OCI-LY1 (cell line): ENCODE measurements around the gene CHRND.

Source experiments
- H2AFZ ChIP-seq: fragments of 200-600 bp; sonication (generic), shearing (Covaris generic); 2 replicates; pipeline ENCODE4 v1.6.0; 2014; ENCODE audit warnings: antibody characterized with exemption, mild to moderate bottlenecking, low read length
- H3F3A ChIP-seq: fragments of 200-600 bp; sonication (generic), shearing (Covaris generic); 2 replicates; pipeline ENCODE4 v1.6.0; 2014; ENCODE audit warnings: mild to moderate bottlenecking, antibody characterized with exemption, low read length, moderate library complexity; ENCODE audit not compliant: insufficient read depth
- H3K27ac ChIP-seq: fragments of 200-600 bp; sonication (generic); 2 replicates; pipeline ENCODE4 v1.5.1; 2014; ENCODE audit warnings: low read length, mixed run types, mild to moderate bottlenecking, low read depth; ENCODE audit not compliant: poor library complexity, severe bottlenecking
- H3K27me3 ChIP-seq: fragments of 200-600 bp; sonication (generic); 2 replicates; pipeline ENCODE4 v1.6.0; 2014; ENCODE audit warnings: antibody characterized with exemption, mild to moderate bottlenecking, low read length, moderate library complexity; ENCODE audit not compliant: insufficient read depth
- H3K36me3 ChIP-seq: fragments of 200-600 bp; sonication (generic); 2 replicates; pipeline ENCODE4 v1.6.1; 2014; ENCODE audit warnings: mild to moderate bottlenecking, antibody characterized with exemption, low read length, moderate library complexity, mixed read lengths; ENCODE audit not compliant: insufficient read depth
- H3K4me1 ChIP-seq: fragments of 200-600 bp; sonication (generic); 2 replicates; pipeline ENCODE4 v1.5.1; 2014; ENCODE audit warnings: mild to moderate bottlenecking, low read length, moderate library complexity; ENCODE audit not compliant: insufficient read depth, severe bottlenecking
- H3K4me2 ChIP-seq: fragments of 200-600 bp; sonication (generic), shearing (Covaris generic); 2 replicates; pipeline ENCODE4 v1.6.1; 2014; ENCODE audit warnings: low read length
- H3K4me3 ChIP-seq: fragments of 200-600 bp; sonication (generic); 2 replicates; pipeline ENCODE4 v1.5.1; 2014; ENCODE audit warnings: low read length, low read depth, mild to moderate bottlenecking, mixed read lengths; ENCODE audit not compliant: poor library complexity, severe bottlenecking
- H3K79me2 ChIP-seq: fragments of 200-600 bp; shearing (Covaris generic); 2 replicates; pipeline ENCODE4 v1.6.1; 2016; ENCODE audit warnings: mixed run types, low read length, mixed read lengths; ENCODE audit not compliant: insufficient read depth
- H3K9ac ChIP-seq: fragments of 200-600 bp; sonication (generic), shearing (Covaris generic); 2 replicates; pipeline ENCODE4 v1.6.1; 2014; ENCODE audit warnings: mild to moderate bottlenecking, low read length, mixed read lengths
- H3K9me2 ChIP-seq: fragments of 200-600 bp; sonication (generic), shearing (Covaris generic); 2 replicates; pipeline ENCODE4 v1.6.1; 2014; ENCODE audit warnings: low read depth, mild to moderate bottlenecking, low read length, mixed read lengths
- H3K9me3 ChIP-seq: fragments of 200-600 bp; shearing (Covaris generic); 2 replicates; pipeline ENCODE4 v1.6.1; 2014; ENCODE audit warnings: low read length, mixed read lengths
- H4K20me1 ChIP-seq: fragments of 200-600 bp; sonication (generic), shearing (Covaris generic); 2 replicates; pipeline ENCODE4 v1.6.0; 2016; ENCODE audit warnings: mild to moderate bottlenecking, low read length; ENCODE audit not compliant: insufficient read depth
- CTCF ChIP-seq: fragments of 200-600 bp; sonication (generic), shearing (Covaris generic); IDR thresholded peaks from 2 replicates; pipeline ENCODE4 v1.5.1; 2017; ENCODE audit warnings: mild to moderate bottlenecking, antibody characterized with exemption, low read length, moderate library complexity, mixed read lengths
- EZH2 ChIP-seq: fragments of 200-600 bp; sonication (generic), shearing (Covaris generic); IDR thresholded peaks from 2 replicates; pipeline ENCODE4 v1.8.0; 2017; ENCODE audit warnings: borderline replicate concordance, mixed run types, mild to moderate bottlenecking, antibody characterized with exemption, low read length, moderate library complexity, mixed read lengths

CHRND gene

GRCh38 chr2:232543928-232544631, 18.1 kb downstream of the CHRND start:
- Histone ChIP-seq H3K36me3 (peaks cover 44% of the 10 kb centered on the region), H3K9me2 (no peaks in the 10 kb centered on the region), H3K27ac (no peak overlapping the region), H3K27me3 (no peaks in the 10 kb centered on the region), H2AFZ (no peak overlapping the region), H3F3A (no peaks in the 10 kb centered on the region), H3K79me2 (no peaks in the 10 kb centered on the region), H3K4me3 (no peak overlapping the region), H3K4me2 (no peak overlapping the region), H4K20me1 (no peaks in the 10 kb centered on the region), H3K9ac (no peak overlapping the region), H3K9me3 (no peaks in the 10 kb centered on the region), H3K4me1 (peaks cover 5% of the 10 kb centered on the region)
- TF ChIP-seq EZH2, result no peak
- no peak for TF ChIP-seq CTCF

GRCh38 chr2:232544674-232545073, 18.7 kb downstream of the CHRND start:
- H4K20me1 ChIP-seq, result no peaks in the 10 kb centered on the region
- H3F3A ChIP-seq, result no peaks in the 10 kb centered on the region
- H3K27me3 ChIP-seq, result no peaks in the 10 kb centered on the region
- H3K36me3 ChIP-seq, result peaks cover 44% of the 10 kb centered on the region
- no peak overlapping the region for H3K9ac ChIP-seq
- no peaks in the 10 kb centered on the region for H3K9me2 ChIP-seq
- no peak overlapping the region for H3K4me3 ChIP-seq
- no peaks in the 10 kb centered on the region for H3K9me3 ChIP-seq
- H3K27ac ChIP-seq, result no peak overlapping the region
- TF ChIP-seq EZH2, result no peak
- TF ChIP-seq CTCF, result no peak
- peaks cover 10% of the 10 kb centered on the region for H3K4me1 ChIP-seq
- no peak overlapping the region for H2AFZ ChIP-seq
- H3K4me2 ChIP-seq, result no peak overlapping the region
- H3K79me2 ChIP-seq, result peaks cover 2% of the 10 kb centered on the region; the same call in 1 of the 2 replicates

GRCh38 chr2:232545511-232546375, 19.8 kb downstream of the CHRND start:
- TF ChIP-seq CTCF, result no peak
- TF ChIP-seq EZH2, result no peak
- no peak overlapping the region for H3K4me2 ChIP-seq
- H4K20me1 ChIP-seq, result no peaks in the 10 kb centered on the region
- no peaks in the 10 kb centered on the region for H3F3A ChIP-seq
- H3K79me2 ChIP-seq, result peaks cover 7% of the 10 kb centered on the region; the same call in 1 of the 2 replicates
- H3K9ac ChIP-seq, result no peak overlapping the region
- no peak overlapping the region for H3K27ac ChIP-seq
- H3K4me1 ChIP-seq, result peaks cover 11% of the 10 kb centered on the region
- H3K4me3 ChIP-seq, result no peak overlapping the region
- H3K9me3 ChIP-seq, result no peaks in the 10 kb centered on the region
- no peaks in the 10 kb centered on the region for H3K9me2 ChIP-seq
- H3K27me3 ChIP-seq, result no peaks in the 10 kb centered on the region
- H2AFZ ChIP-seq, result no peak overlapping the region
- H3K36me3 ChIP-seq, result peaks cover 44% of the 10 kb centered on the region
